Hematopoietic multipotent progenitor cell treated with erythropoietin and hydrocortisone succinate and interleukin-3 and kit ligand, for 15 days (in vitro differentiated cells): ENCODE data around the gene CACUL1.
"Not testable (repeated sequence)": the region's sequence is repeated elsewhere in the genome, so short reads cannot be mapped to it uniquely, and the experiment has no call there.

ENCODE experiments used
- DNase-seq: peaks from one replicate; pipeline ENCODE4 v3.0.0-alpha.2; 2015; ENCODE audit warnings: low spot score

The CACUL1 gene

GRCh38 chr10:118687472-118687871, 67.3 kb downstream of the CACUL1 start:
- no peak for DNase-seq

GRCh38 chr10:118682533-118682932, 72.2 kb downstream of the CACUL1 start:
- DNase-seq: no peak

- no peak for DNase-seq
Measured at GRCh38 chr10:118680197-118680596, 74.6 kb downstream of the CACUL1 start.

- DNase-seq: no peak
Measured at GRCh38 chr10:118674226-118674919, 80.4 kb downstream of the CACUL1 start.

- DNase-seq: no peak
Measured at GRCh38 chr10:118672766-118673715, 81.7 kb downstream of the CACUL1 start.

- DNase-seq: no peak
Measured at GRCh38 chr10:118672153-118672552, 82.6 kb downstream of the CACUL1 start.

GRCh38 chr10:118671221-118671620, 83.5 kb downstream of the CACUL1 start:
- not testable (repeated sequence) for DNase-seq

GRCh38 chr10:118670472-118671124, 84.2 kb downstream of the CACUL1 start:
- no peak for DNase-seq

- DNase-seq: no peak
Measured at GRCh38 chr10:118669835-118670234, 84.9 kb downstream of the CACUL1 start.

- DNase-seq: no peak
Measured at GRCh38 chr10:118669020-118669791, 85.6 kb downstream of the CACUL1 start.

GRCh38 chr10:118668228-118668952, 86.4 kb downstream of the CACUL1 start:
- no peak for DNase-seq

- no peak for DNase-seq
Measured at GRCh38 chr10:118667732-118668131, 87.0 kb downstream of the CACUL1 start.

GRCh38 chr10:118666350-118666749, 88.4 kb downstream of the CACUL1 start:
- no peak for DNase-seq

- DNase-seq: no peak
Measured at GRCh38 chr10:118664321-118664720, 90.4 kb downstream of the CACUL1 start.

GRCh38 chr10:118663176-118663575, 91.6 kb downstream of the CACUL1 start:
- DNase-seq: no peak

GRCh38 chr10:118662228-118663035, 92.3 kb downstream of the CACUL1 start:
- DNase-seq: no peak

GRCh38 chr10:118658762-118659161, 96.0 kb downstream of the CACUL1 start:
- DNase-seq: no peak

- DNase-seq: not testable (repeated sequence)
Measured at GRCh38 chr10:118658168-118658567, 96.6 kb downstream of the CACUL1 start.

GRCh38 chr10:118645294-118645693, 109.5 kb downstream of the CACUL1 start:
- DNase-seq: not testable (repeated sequence)

- no peak for DNase-seq
Measured at GRCh38 chr10:118642228-118642627, 112.5 kb downstream of the CACUL1 start.
